Left renal cortex interstitium (tissue), 4 donors: ENCODE results near the gene RIMBP2. TPM values are rescaled to one million over a fixed set of nuclear protein-coding genes. Genes with fewer than 3 reads are reported as not detected.

ENCODE experiments used
- DNase-seq, 4 donors: peaks; one replicate each; pipeline ENCODE4 v3.0.0-alpha.2; 2013; ENCODE audit warnings: low read depth in 4 of 4, low spot score in 2 of 4, missing footprints in 1 of 4
- polyA plus RNA-seq, 4 donors: library from polyadenylated mRNA; unstranded; fragments of 120-200 nt; gene quantifications; one replicate each; pipeline ENCODE4 v1.2.1, GENCODE V29; 2013; ENCODE audit not compliant: insufficient read length in 4 of 4

RIMBP2 gene
- polyA plus RNA-seq, 4 donors: 12.7 to 24.3 (median 16.3) TPM

- no peak for DNase-seq
Observed at GRCh38 chr12:130555628-130556485, 160.2 kb downstream of the RIMBP2 start.

- DNase-seq: no peak
Observed at GRCh38 chr12:130555221-130555620, 160.9 kb downstream of the RIMBP2 start.

- peak in 2 of 4 donors; percentile 3 to 16 for DNase-seq
Observed at GRCh38 chr12:130552483-130552996, 163.6 kb downstream of the RIMBP2 start.

- no peak for DNase-seq
Observed at GRCh38 chr12:130549361-130549760, 166.7 kb downstream of the RIMBP2 start.

DNA sequence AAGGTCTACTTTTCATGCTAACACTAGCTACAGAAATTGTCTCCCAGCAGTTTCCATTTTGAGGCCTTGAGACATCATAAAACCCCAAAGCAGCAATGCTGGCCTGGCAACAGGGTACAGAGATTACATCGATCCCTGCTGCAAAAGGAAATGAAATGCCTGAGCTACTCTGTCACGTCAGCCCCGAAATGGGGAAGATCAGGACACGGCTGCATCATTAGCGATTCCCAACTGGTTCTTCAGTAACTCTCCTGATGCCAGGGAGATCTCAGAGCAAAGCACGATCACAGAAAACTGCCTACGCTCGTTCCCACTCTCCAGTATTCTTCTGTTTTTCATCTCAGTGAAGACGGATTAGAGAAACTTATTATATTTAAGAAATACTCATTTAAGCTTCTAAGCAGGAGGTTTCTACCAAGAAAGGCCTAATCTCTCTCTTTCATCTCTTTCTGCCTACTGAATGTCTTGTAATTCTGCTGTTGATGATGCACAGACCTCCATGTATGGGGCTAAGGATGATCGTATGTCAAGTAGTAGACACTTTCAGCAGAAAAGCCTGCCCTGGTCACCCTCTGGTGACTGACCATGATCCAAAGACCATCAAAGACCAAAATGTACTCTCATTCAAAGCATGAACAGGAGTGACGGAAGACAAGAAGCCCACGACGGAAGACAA lies 168.5 kb downstream of the RIMBP2 start:
- DNase-seq: no peak

DNA sequence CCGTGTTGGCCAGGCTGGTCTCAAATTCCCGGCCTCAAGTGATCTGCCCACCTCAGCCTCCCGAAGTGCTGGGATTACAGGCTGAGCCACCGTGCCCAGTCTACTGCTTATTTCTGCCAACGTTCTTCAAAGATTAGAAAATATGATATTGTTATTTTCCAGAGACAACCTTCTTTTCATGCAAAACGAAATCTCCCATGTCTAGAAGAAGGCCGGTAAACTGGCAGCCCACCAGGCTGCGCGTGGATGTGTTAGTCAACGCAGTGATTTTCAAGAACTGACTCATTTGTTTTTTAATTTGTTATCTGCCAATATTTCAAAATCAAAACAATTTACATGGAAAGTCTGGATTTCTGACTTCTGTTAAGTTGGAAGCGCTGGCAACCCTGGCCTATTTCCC lies 169.6 kb downstream of the RIMBP2 start:
- no peak for DNase-seq

GRCh38 chr12:130545475-130545874 lies 170.6 kb downstream of the RIMBP2 start:
- no peak for DNase-seq

DNA sequence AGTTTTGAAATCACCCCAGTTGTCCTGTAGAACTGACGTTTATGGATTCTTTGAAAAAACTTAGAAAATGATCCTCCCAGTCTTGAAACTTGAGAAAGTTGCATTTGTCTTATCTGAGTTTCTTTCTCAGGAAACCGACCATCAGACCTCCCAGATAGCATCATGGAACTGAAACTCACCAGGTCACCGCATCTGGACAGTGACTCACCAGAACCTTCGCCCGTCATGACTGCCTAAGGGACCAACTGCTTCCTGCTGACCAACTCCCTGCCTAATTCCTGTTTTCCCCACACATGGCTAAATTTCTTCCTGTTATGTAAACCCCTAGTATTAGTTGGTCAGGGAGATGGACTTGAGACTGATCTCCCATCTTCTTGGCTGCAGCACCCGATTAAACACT lies 175.7 kb downstream of the RIMBP2 start:
- DNase-seq: no peak

DNA sequence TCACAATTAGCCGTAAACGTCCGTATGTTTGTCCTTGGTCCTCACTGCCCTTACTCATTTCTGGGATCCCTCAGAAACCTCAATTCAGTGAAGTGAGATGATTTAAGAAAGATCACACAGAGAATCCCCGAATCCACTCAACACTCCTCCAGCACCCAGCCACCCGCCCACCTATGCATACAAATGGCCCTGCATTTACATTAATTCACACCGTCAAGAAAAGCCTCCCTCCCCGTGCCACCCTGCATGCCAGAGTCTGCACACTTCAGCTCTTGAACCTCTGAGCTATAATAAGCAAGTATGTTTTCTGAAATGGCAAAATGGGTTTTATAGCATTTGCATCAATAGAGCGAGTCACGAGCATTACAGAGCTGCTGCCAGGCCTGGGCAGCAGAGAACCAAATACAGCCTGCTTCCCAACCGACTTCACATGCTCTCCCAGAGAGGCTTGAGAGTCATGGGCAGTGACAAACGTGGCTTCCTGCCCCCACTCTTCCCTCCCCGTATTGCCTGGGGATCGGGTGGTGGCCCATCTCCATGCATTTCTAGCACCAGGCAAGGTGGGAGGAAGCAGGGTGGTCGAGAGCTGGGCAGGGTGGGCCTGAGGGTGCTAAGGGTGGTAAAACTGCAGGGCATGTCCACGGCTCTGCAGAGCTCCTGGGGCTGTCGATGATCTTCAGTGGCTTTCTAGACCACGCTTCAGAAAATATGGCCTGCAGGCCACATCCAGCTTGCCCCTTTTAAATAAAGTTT lies 177.6 kb downstream of the RIMBP2 start:
- no peak for DNase-seq

DNA sequence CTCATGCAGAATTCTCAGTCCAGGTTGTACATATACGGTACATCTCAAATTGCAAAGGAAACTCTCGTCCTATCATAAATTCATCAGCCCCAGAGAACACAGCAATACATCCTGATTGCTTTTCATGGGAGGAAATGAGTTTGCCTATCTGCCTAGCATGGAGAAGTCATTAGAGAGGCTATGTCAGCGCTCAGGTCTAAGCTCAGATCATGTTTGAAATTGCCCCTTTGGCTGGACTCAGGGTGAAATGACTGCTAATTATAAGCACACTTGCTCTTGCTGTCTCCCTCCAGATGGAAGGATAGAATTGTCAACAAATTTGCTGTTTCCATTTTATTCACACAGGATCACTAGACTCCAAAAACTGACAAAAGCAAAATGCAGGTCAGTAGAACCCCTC lies 178.4 kb downstream of the RIMBP2 start:
- no peak for DNase-seq

GRCh38 chr12:130537051-130537450 lies 179.0 kb downstream of the RIMBP2 start:
- no peak for DNase-seq

- no peak for DNase-seq
Observed at GRCh38 chr12:130530429-130530828, 185.7 kb downstream of the RIMBP2 start.

GRCh38 chr12:130529781-130530180 lies 186.3 kb downstream of the RIMBP2 start:
- no peak for DNase-seq

DNA sequence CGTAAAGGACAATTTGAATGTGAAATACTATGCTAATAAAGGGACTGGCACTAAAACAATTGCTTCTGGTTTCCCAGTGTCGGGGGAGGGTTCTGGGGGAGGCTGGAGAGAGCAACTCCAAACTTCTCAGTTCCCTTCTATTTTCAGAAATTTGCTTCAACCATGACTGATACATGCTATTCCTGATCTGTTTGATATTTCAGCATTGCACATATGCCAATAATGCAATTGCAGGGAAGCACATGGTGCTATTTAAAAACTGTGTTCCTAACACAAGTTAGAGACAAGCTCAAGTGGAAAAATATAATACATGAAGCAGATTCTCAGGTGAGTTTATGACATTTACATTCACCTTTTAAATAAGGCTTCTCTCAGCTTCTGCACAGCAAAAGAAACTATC lies 188.9 kb downstream of the RIMBP2 start:
- no peak for DNase-seq

DNA sequence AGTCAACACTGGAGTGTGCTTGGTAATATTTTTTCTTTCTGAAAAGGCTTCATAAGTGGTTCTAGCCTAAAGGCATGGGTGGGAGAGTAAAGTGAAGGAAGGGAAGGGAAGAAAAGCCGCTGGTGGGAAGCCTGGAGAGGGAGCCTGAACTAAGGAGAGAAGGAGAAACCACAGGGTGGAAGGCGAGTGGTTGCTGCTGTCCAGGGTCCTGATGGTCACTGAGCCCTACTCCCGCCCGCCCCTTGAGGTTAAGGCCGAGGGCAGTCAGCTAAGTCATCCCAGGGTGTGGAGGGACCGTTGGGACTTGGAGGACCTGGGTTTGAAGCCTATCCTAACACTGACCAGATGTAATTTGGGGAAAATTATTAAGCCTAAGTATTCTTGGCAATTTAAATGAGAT lies 189.3 kb downstream of the RIMBP2 start:
- peak in 3 of 4 donors; percentile 24 to 47 (median 38) for DNase-seq

DNA sequence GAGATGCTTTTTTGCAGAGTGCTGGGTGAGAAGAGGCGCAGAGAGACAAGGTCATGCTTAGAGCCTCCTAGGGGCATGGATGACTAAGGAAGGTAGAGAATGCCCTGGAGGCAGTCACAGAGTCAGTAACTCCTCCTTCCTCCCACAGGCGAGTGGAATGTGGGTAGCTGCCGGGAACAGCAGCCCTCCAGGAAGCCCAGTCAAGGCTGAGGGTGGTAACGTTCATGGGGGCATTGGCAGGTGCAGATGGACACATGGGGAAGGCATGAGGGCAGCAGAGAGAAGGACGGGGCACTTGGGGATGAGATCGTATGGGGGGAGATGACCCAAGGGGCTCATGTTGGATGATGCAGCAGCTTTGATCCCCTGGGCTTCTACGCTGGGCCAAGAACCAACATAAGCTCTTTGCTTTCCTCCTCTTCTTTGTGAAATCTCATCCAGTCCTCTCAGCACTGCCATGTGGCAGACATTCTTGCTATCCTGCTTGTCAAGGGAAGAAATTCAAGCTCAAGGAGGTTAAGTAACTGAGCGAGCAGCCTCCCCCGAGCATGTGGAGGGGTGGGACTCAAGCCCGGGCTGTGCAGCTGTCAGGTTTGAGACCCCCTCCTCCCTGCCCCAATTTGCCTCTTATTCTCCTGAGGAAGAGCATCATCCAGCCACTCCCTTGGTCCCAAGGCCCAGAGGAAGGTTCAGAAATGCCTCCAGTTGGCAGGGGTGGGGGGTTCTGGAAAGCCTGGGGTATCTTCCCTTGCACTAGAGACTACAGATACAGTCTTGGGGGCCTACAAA lies 190.5 kb downstream of the RIMBP2 start:
- no peak for DNase-seq

DNA sequence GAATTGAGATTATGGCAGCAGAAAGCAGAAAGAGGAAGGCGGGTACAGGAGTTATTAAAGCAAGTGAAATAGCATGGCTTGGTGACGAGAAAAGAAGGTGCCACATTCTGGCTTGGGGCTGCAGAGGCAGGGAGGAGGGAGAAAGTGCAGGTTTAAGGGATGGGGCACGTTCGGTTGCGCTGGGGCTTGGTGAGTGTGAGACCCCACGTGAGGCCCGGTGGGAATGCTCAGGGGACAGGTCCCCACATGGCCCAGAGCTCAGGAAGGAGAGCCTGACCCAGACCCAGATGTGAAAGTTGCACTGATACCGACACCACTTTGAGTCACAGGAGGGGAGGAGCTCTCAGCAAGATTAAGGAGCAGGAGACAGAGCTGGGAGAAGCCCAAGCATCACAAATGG lies 191.3 kb downstream of the RIMBP2 start:
- no peak for DNase-seq

GRCh38 chr12:130523863-130524614 lies 192.1 kb downstream of the RIMBP2 start:
- no peak for DNase-seq

- no peak for DNase-seq
Observed at GRCh38 chr12:130523208-130523607, 192.9 kb downstream of the RIMBP2 start.
